H9 (cell line): ENCODE measurements around the gene SMCHD1. TPM values are rescaled to one million over a fixed set of nuclear protein-coding genes. Genes with fewer than 3 reads are reported as not detected.

Source experiments
- DNase-seq: peaks from one replicate; pipeline ENCODE4 v3.0.0-alpha.2; 2017
- H2AFZ ChIP-seq: one replicate; pipeline ENCODE4 v1.6.1; 2013; ENCODE audit warnings: mild to moderate bottlenecking, low read length, control low read depth, moderate library complexity
- H2AK5ac ChIP-seq: 2 replicates; pipeline ENCODE4 v1.6.1; 2013; ENCODE audit warnings: low read length, control low read depth, mixed read lengths; ENCODE audit not compliant: insufficient read length
- H2BK120ac ChIP-seq: one replicate; pipeline ENCODE4 v1.6.1; 2013; ENCODE audit warnings: low read depth, mild to moderate bottlenecking, low read length, control low read depth, inconsistent platforms; ENCODE audit not compliant: poor library complexity, severe bottlenecking
- H2BK12ac ChIP-seq: 2 replicates; pipeline ENCODE4 v1.6.1; 2013; ENCODE audit warnings: low read length, control low read depth, mixed read lengths, low read depth; ENCODE audit not compliant: insufficient read length
- H2BK15ac ChIP-seq: 2 replicates; pipeline ENCODE4 v1.6.1; 2013; ENCODE audit warnings: low read depth, low read length, control low read depth
- H2BK20ac ChIP-seq: one replicate; pipeline ENCODE4 v1.6.1; 2013; ENCODE audit warnings: low read depth, mild to moderate bottlenecking, low read length, control low read depth, inconsistent platforms; ENCODE audit not compliant: poor library complexity, severe bottlenecking
- H2BK5ac ChIP-seq: 2 replicates; pipeline ENCODE4 v1.6.1; 2013; ENCODE audit warnings: low read length, control low read depth, mixed read lengths; ENCODE audit not compliant: insufficient read length
- H3K14ac ChIP-seq: 2 replicates; pipeline ENCODE4 v1.6.1; 2013; ENCODE audit warnings: low read length, control low read depth; ENCODE audit not compliant: insufficient read depth
- H3K18ac ChIP-seq: 2 replicates; pipeline ENCODE4 v1.6.1; 2013; ENCODE audit warnings: low read depth, mild to moderate bottlenecking, mixed read lengths, low read length, control low read depth; ENCODE audit not compliant: insufficient read length
- H3K23ac ChIP-seq: 2 replicates; pipeline ENCODE4 v1.6.1; 2013; ENCODE audit warnings: low read length, control low read depth, mixed read lengths, low read depth; ENCODE audit not compliant: insufficient read length
- H3K23me2 ChIP-seq: 2 replicates; pipeline ENCODE4 v1.6.1; 2013; ENCODE audit warnings: low read depth, mild to moderate bottlenecking, mixed read lengths, low read length, control low read depth; ENCODE audit not compliant: insufficient read length, poor library complexity, severe bottlenecking
- H3K27ac ChIP-seq: 2 replicates; pipeline ENCODE4 v1.5.1; 2013; ENCODE audit warnings: low read length, control low read depth, mixed read lengths, low read depth; ENCODE audit not compliant: insufficient read length
- H3K27me3 ChIP-seq: 2 replicates; pipeline ENCODE4 v1.6.1; 2013; ENCODE audit warnings: low read length, control low read depth, inconsistent platforms; ENCODE audit not compliant: insufficient read depth
- H3K4ac ChIP-seq: 2 replicates; pipeline ENCODE4 v1.6.1; 2013; ENCODE audit warnings: low read depth, mild to moderate bottlenecking, control low read depth, inconsistent platforms, low read length, moderate library complexity
- H3K4me1 ChIP-seq: 2 replicates; pipeline ENCODE4 v1.6.1; 2013; ENCODE audit warnings: low read length, control low read depth, inconsistent platforms; ENCODE audit not compliant: insufficient read depth
- H3K4me2 ChIP-seq: 2 replicates; pipeline ENCODE4 v1.6.1; 2013; ENCODE audit warnings: low read length, control low read depth, mixed read lengths; ENCODE audit not compliant: insufficient read length, insufficient read depth
- H3K56ac ChIP-seq: 2 replicates; pipeline ENCODE4 v1.6.1; 2013; ENCODE audit warnings: low read depth, mild to moderate bottlenecking, mixed read lengths, low read length, control low read depth; ENCODE audit not compliant: insufficient read length
- H3K79me1 ChIP-seq: 2 replicates; pipeline ENCODE4 v1.6.1; 2013; ENCODE audit warnings: low read depth, mild to moderate bottlenecking, moderate library complexity, low read length, control low read depth, inconsistent platforms; ENCODE audit not compliant: insufficient read depth, poor library complexity, severe bottlenecking
- H3K79me2 ChIP-seq: 2 replicates; pipeline ENCODE4 v1.6.1; 2013; ENCODE audit warnings: low read length, control low read depth, inconsistent platforms; ENCODE audit not compliant: insufficient read depth
- H3K9ac ChIP-seq: 2 replicates; pipeline ENCODE4 v1.6.1; 2013; ENCODE audit warnings: low read length, control low read depth, mixed read lengths; ENCODE audit not compliant: insufficient read length; ENCODE audit errors: extremely low read depth
- H3K9me3 ChIP-seq: one replicate; pipeline ENCODE4 v1.6.1; 2013; ENCODE audit warnings: low read depth, low read length, inconsistent platforms; ENCODE audit not compliant: control insufficient read depth
- H3T11ph ChIP-seq: one replicate; pipeline ENCODE4 v1.6.1; 2013; ENCODE audit warnings: mild to moderate bottlenecking, low read length, control low read depth, inconsistent platforms
- H4K20me1 ChIP-seq: one replicate; pipeline ENCODE4 v1.6.1; 2013; ENCODE audit not compliant: control insufficient read depth, insufficient read length, insufficient read depth
- H4K5ac ChIP-seq: 2 replicates; pipeline ENCODE4 v1.6.1; 2013; ENCODE audit warnings: low read depth, mild to moderate bottlenecking, mixed read lengths, low read length, control low read depth; ENCODE audit not compliant: insufficient read length
- H4K8ac ChIP-seq: replicated peaks from 2 replicates; pipeline ENCODE4 v1.6.1; 2013; ENCODE audit warnings: low read length, control low read depth, mixed read lengths, low read depth; ENCODE audit not compliant: insufficient read length
- H4K91ac ChIP-seq: 2 replicates; pipeline ENCODE4 v1.6.1; 2013; ENCODE audit warnings: low read depth, mild to moderate bottlenecking, moderate library complexity, mixed read lengths, low read length, control low read depth; ENCODE audit not compliant: insufficient read length
- H3K27ac Mint-ChIP-seq, 3 experiments: 2 replicates in 2 of 3; 3 replicates in 1 of 3; pipeline ENCODE4 v1.8.0; 2020 to 2021; ENCODE audit warnings: mixed read lengths in 3 of 3, mild to moderate bottlenecking in 1 of 3, moderate library complexity in 1 of 3
- H3K27me3 Mint-ChIP-seq: 2 replicates; pipeline ENCODE4 v1.8.0; 2021; ENCODE audit warnings: low read depth, mild to moderate bottlenecking, moderate library complexity, mixed read lengths
- H3K36me3 Mint-ChIP-seq, 3 experiments: 2 replicates in 2 of 3; 3 replicates in 1 of 3; pipeline ENCODE4 v1.8.0; 2020 to 2021; ENCODE audit warnings: low read depth in 3 of 3, mixed read lengths in 3 of 3; ENCODE audit not compliant: insufficient read depth in 1 of 3
- H3K4me1 Mint-ChIP-seq, 2 experiments: 2 replicates each; pipeline ENCODE4 v1.8.0; 2020; ENCODE audit warnings: mixed read lengths in 2 of 2
- H3K4me3 Mint-ChIP-seq, 2 experiments: 2 replicates in 1 of 2; 3 replicates in 1 of 2; pipeline ENCODE4 v1.8.0; 2020 to 2021; ENCODE audit warnings: mild to moderate bottlenecking in 2 of 2, mixed read lengths in 2 of 2, moderate library complexity in 1 of 2
- H3K9me3 Mint-ChIP-seq, 2 experiments: 2 replicates in 1 of 2; 3 replicates in 1 of 2; pipeline ENCODE4 v1.8.0; 2020; ENCODE audit warnings: mild to moderate bottlenecking in 2 of 2, mixed read lengths in 2 of 2, moderate library complexity in 1 of 2
- WGBS: extraction: QIAGEN DNeasy Blood & Tissue Kit; methylation state at CpG from one replicate; pipeline ENCODE4 v1.1.7; 2013; ENCODE audit warnings: missing lambda C conversion rate, low lambda C conversion rate, mixed read lengths; ENCODE audit not compliant: insufficient read length; ENCODE audit errors: extremely low coverage; 5-methylcytosine and 5-hydroxymethylcytosine counted together
- total RNA-seq: library from RNA; stranded (reverse); gene quantifications from 2 replicates; pipeline ENCODE4 v1.2.1, GENCODE V29; 2021
- TF ChIP-seq, protein P1 (sequence below): fragments of 200-600 bp; sonication (generic); conservative IDR thresholded peaks from 3 replicates; pipeline ENCODE4 v1.8.0; 2021; ENCODE audit warnings: antibody characterized with exemption, mild to moderate bottlenecking

Gene SMCHD1
- total RNA-seq, 1 experiment from 2014 or later: 53.5 TPM

DNA sequence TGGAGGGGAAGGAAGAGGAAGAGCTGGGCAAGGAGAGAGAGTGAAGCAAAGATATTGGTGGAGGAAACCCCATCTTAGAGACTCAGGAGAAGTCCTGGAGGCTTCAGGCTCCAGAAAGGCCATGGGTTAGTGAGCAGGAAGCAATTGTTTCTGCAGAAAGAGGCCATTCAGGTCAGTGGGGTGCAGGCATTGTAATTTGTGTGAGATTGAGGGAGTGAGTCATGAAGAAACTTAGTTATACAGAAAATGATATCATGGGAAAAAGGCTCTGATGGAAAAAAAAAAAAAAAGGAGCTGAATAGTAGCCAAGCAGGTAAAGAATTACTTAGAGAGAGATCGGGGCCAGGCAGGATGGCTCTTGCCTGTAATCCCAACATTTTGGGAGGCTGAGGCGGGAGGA is 195.3 kb downstream of the SMCHD1 start:
- Histone ChIP-seq H4K5ac (no peak overlapping the region), H2BK5ac (no peak overlapping the region), H3K79me2 (no peaks in the 10 kb centered on the region), H2BK15ac (no peak overlapping the region), H2BK12ac (no peak overlapping the region), H3K18ac (no peak overlapping the region), H2AFZ (no peak overlapping the region), H3T11ph (no peak overlapping the region), H3K56ac (no peak overlapping the region), H3K79me1 (no peaks in the 10 kb centered on the region), H3K23me2 (peaks cover 7% of the 10 kb centered on the region), H3K4me1 (no peaks in the 10 kb centered on the region; the same call in 1 of the 2 replicates), H3K4ac (no peak overlapping the region), H3K27me3 (peaks cover 24% of the 10 kb centered on the region; the same call in 1 of the 2 replicates), H4K8ac (no peak overlapping the region), H3K9ac (no peak overlapping the region), H2BK20ac (no peak overlapping the region), H3K9me3 (no peaks in the 10 kb centered on the region), H3K14ac (no peak overlapping the region), H2BK120ac (no peak overlapping the region), H4K20me1 (no peaks in the 10 kb centered on the region), H3K27ac (no peak overlapping the region), H3K23ac (no peak overlapping the region), H2AK5ac (no peak overlapping the region), H4K91ac (no peak overlapping the region), H3K4me2 (no peak overlapping the region)
- Mint-ChIP-seq H3K4me3 (no peak overlapping the region), H3K27me3 (peaks cover 47% of the 10 kb centered on the region), H3K36me3 (no peaks in the 10 kb centered on the region), H3K4me1 (peaks cover 19 to 25% of the 10 kb centered on the region in 2 experiments), H3K27ac (no peak overlapping the region; a peak in 1 of 7 replicates), H3K9me3 (no peaks in the 10 kb centered on the region)
- WGBS: no CpG with 5 or more reads among the region's 2 CpGs
- TF ChIP-seq, protein P1, sequence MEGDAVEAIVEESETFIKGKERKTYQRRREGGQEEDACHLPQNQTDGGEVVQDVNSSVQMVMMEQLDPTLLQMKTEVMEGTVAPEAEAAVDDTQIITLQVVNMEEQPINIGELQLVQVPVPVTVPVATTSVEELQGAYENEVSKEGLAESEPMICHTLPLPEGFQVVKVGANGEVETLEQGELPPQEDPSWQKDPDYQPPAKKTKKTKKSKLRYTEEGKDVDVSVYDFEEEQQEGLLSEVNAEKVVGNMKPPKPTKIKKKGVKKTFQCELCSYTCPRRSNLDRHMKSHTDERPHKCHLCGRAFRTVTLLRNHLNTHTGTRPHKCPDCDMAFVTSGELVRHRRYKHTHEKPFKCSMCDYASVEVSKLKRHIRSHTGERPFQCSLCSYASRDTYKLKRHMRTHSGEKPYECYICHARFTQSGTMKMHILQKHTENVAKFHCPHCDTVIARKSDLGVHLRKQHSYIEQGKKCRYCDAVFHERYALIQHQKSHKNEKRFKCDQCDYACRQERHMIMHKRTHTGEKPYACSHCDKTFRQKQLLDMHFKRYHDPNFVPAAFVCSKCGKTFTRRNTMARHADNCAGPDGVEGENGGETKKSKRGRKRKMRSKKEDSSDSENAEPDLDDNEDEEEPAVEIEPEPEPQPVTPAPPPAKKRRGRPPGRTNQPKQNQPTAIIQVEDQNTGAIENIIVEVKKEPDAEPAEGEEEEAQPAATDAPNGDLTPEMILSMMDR: no peak
- no peak for DNase-seq
